Measurements from ENCODE around the gene RAC3.

Gene RAC3
- total RNA-seq, result 0.87 to 4.1 (median 1.5) reads per million in 3 donors

DNA sequence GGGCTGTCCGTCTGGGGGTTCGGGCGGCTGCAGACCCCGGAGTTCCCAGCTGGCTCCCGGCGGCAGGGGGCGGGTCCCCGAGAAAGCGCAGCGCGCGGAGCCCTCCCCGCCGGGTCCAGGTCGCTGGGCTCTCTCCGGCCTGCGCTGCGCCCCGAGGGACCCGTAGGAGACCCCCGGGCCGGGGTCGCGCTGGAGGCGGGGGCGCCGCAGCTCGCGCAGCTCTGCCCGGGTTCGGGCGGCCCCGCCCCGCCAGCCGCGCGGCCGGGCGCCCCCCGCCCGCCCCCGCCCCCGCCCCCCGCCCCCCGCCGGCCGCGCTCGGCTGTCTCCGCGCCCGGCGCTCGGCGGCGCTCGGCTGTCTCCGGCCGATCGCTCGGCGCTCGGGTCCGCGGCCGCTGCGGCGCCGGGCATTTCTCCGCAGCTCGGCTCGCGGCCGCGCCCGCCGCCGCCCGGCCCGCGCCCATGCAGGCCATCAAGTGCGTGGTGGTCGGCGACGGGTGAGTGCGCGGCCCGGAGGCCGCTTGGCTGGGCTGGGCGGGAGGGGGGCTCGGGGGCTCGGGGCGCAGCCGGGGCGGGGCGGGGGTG lies at the start of gene RAC3:
Gene RAC3, plus strand, starts transcription at position 376 of the 582 bp plus-strand sequence. Its CDS starts 84 bp downstream, at position 460.
- Histone ChIP-seq H3K4me1 (ENCODE audit: control insufficient read depth, insufficient read depth, low read length, poor library complexity, severe bottlenecking) (peaks cover 23% of the 10 kb centered on the region), H3K4me3 (ENCODE audit: insufficient read depth, low read depth, low read length, poor library complexity, severe bottlenecking) (peak within 1 kb of the TSS; percentile 57), H3K9me3 (ENCODE audit: control insufficient read depth, low read length) (no peaks in the 10 kb centered on the region), H3K27me3 (replicated peaks; ENCODE audit: control insufficient read depth, insufficient read depth, low read length, poor library complexity, severe bottlenecking) (no peaks in the 10 kb centered on the region), H3K36me3 (ENCODE audit: control insufficient read depth, insufficient read depth, low read length) (no peaks in the 10 kb centered on the region), H3K27ac (ENCODE audit: insufficient read depth, low read length, poor library complexity, severe bottlenecking) (peak within 1 kb of the TSS; percentile 28)
- DNase-seq, result no peak

DNA sequence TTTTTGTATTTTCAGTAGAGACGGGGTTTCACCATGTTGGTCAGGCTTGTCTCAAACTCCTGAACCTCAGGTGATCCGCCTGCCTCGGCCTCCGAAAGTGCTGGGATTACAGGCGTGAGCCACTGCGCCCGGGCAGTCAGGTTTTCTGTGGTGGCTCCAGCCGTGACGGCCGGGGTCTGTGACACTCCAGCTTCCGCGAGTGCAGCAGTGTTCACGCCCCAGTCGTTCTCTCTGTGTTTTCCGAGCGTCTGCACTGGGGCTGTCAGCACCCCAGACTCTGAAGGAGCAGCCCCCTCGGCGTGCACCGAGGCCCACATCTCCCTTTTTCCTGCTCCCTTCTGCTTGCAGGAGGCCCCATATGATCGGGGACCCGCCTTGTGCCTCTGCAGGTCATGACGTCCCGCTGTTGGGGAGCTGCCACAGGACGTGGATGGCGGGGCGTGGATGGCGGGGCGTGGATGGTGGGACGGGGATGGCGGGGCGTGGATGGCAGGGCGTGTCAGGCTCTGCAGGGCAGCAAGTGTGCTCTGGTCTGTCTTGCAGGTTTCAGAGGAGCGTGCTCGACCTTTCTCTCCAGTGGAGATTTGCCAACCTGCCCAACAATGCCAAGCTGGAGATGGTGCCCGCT lies 48.4 kb upstream of the RAC3 start:
- Histone ChIP-seq H3K4me1 (ENCODE audit: control insufficient read depth, insufficient read depth, low read length, poor library complexity, severe bottlenecking) (peaks cover 20% of the 10 kb centered on the region), H3K9me3 (ENCODE audit: control insufficient read depth, low read length) (no peaks in the 10 kb centered on the region), H3K36me3 (ENCODE audit: control insufficient read depth, insufficient read depth, low read length) (peaks cover 24% of the 10 kb centered on the region), H3K4me3 (ENCODE audit: insufficient read depth, low read depth, low read length, poor library complexity, severe bottlenecking) (no peak overlapping the region), H3K27ac (ENCODE audit: insufficient read depth, low read length, poor library complexity, severe bottlenecking) (no peak overlapping the region), H3K27me3 (replicated peaks; ENCODE audit: control insufficient read depth, insufficient read depth, low read length, poor library complexity, severe bottlenecking) (no peaks in the 10 kb centered on the region)
- no peak for DNase-seq

DNA sequence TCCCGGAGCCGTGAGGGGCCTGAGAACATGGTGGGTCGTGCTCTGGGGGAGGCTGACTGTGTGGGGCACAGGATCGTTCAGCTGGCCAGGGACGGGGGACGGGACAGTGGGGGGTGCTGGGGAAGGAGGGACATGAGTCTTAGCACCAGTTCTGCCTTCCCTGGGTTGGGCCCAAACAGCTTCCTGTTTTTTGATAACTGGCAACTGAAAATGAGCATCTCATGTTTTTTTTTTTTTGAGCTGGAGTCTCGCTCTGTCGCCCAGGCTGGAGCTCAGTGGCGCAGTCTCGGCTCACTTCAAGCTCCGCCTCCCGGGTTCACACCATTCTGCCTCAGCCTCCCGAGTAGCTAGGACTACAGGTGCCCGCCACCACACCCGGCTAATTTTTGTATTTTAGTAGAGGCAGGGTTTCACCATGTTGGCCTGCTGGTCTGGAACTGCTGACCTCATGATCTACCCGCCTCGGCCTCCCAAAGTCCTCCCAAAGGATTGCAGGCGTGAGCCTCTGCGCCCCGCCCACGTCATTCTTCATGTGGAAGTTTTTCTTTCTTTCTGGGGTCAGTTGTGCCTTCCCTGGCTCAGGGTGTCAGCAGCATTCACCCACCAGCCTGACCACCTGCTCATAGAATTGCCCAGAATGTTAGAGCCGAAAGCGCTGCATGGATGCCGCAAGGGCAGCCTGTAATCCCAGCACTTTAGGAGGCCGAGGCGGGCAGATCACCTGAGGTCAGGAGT lies 47.7 kb upstream of the RAC3 start:
- Histone ChIP-seq H3K4me3 (ENCODE audit: insufficient read depth, low read depth, low read length, poor library complexity, severe bottlenecking) (no peak overlapping the region), H3K36me3 (ENCODE audit: control insufficient read depth, insufficient read depth, low read length) (peaks cover 24% of the 10 kb centered on the region)

DNA sequence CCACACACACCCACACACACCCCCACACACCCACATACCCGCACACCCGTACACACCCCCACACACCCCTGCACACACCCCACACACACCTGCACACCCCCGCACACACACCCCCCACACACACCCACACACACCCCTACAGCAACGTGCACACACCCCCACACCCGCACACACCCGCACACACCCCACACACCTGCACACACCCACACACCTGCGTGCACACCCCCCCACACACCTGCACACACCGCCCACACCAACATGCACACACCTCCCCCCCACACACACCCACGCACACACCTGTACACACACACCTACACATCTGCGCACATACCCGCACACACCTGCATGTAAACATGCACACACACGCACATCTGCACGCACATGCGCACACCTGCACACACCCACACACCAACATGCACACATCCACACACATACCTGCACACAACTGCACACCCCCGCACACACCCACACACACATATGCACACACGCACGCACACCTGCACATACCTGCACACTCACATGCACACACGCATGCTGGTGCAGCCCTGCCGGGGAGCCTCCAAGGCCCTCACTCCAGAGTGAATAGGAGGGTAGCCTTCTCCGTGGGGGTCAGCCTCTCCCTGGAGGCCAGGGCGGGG lies 46.6 kb upstream of the RAC3 start:
- Histone ChIP-seq H3K4me3 (ENCODE audit: insufficient read depth, low read depth, low read length, poor library complexity, severe bottlenecking) (no peak overlapping the region), H3K27me3 (replicated peaks; ENCODE audit: control insufficient read depth, insufficient read depth, low read length, poor library complexity, severe bottlenecking) (no peaks in the 10 kb centered on the region), H3K36me3 (ENCODE audit: control insufficient read depth, insufficient read depth, low read length) (peaks cover 24% of the 10 kb centered on the region)

More for the DNA sequence above, 47.7 kb upstream of the RAC3 start:
- H3K9me3 ChIP-seq (ENCODE audit: control insufficient read depth, low read length), result no peaks in the 10 kb centered on the region
- H3K27me3 ChIP-seq (replicated peaks; ENCODE audit: control insufficient read depth, insufficient read depth, low read length, poor library complexity, severe bottlenecking), result no peaks in the 10 kb centered on the region
- H3K4me1 ChIP-seq (ENCODE audit: control insufficient read depth, insufficient read depth, low read length, poor library complexity, severe bottlenecking), result peaks cover 14% of the 10 kb centered on the region
- no peak overlapping the region for H3K27ac ChIP-seq (ENCODE audit: insufficient read depth, low read length, poor library complexity, severe bottlenecking)
- DNase-seq, result no peak

DNA sequence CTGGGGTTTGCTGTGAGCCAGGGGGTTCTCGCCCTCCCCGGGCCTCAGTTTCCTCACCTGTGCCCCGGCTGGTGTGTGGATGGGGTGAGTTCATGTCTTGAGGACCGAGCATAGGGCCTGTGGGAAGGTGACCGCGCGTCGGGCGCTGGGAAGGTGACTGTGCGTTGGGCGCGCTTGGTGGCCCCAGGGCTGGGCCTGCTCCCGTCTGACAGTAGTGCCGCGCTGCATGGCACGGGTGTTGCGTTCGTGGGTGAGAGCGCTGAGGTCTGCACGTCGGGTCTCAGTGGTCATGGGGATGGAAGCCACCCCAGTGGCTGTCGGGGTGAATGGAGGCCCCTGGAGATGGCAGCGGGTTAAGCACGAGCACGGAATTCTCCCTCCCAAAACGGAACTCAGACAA lies 44.9 kb upstream of the RAC3 start:
- Histone ChIP-seq H3K9me3 (ENCODE audit: control insufficient read depth, low read length) (no peaks in the 10 kb centered on the region), H3K27ac (ENCODE audit: insufficient read depth, low read length, poor library complexity, severe bottlenecking) (no peak overlapping the region), H3K27me3 (replicated peaks; ENCODE audit: control insufficient read depth, insufficient read depth, low read length, poor library complexity, severe bottlenecking) (no peaks in the 10 kb centered on the region), H3K4me1 (ENCODE audit: control insufficient read depth, insufficient read depth, low read length, poor library complexity, severe bottlenecking) (no peaks in the 10 kb centered on the region), H3K4me3 (ENCODE audit: insufficient read depth, low read depth, low read length, poor library complexity, severe bottlenecking) (no peak overlapping the region), H3K36me3 (ENCODE audit: control insufficient read depth, insufficient read depth, low read length) (peaks cover 24% of the 10 kb centered on the region)
- DNase-seq, result no peak

More for the DNA sequence above, 46.6 kb upstream of the RAC3 start:
- Histone ChIP-seq H3K27ac (ENCODE audit: insufficient read depth, low read length, poor library complexity, severe bottlenecking) (no peak overlapping the region), H3K4me1 (ENCODE audit: control insufficient read depth, insufficient read depth, low read length, poor library complexity, severe bottlenecking) (peaks cover 12% of the 10 kb centered on the region), H3K9me3 (ENCODE audit: control insufficient read depth, low read length) (no peaks in the 10 kb centered on the region)
- DNase-seq, result no peak

DNA sequence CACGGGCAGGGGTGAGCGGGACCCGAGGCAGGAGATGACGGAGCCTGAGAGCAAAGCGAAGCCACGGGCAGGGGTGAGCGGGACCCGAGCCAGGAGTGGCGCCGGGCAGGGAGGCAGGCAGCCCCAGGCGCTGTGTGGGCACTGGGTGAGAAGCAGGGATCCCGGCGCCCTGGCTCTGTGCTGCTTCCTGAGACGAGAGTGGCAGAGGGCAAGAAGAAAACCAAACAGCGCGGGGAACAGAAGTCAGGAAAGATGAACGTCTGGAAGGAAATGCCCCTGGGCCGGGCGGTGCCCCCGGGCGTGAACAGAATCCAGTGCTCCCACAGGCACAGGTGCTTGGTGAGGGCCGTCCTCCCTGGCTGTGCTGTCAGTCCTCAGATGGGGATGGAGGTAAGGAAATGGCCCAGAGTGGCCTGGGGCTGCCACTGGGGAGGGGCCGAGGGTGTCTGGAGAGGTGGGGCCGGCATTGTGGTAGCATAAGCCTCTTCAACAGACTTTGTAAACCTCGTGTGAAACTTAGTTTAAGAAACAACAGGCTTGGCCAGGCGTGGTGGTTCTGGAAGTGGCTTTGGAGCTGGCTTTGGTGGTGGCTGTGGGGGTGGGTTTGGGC lies 44.2 kb upstream of the RAC3 start:
- no peak overlapping the region for H3K4me3 ChIP-seq (ENCODE audit: insufficient read depth, low read depth, low read length, poor library complexity, severe bottlenecking)
- H3K36me3 ChIP-seq (ENCODE audit: control insufficient read depth, insufficient read depth, low read length), result peaks cover 24% of the 10 kb centered on the region
- no peaks in the 10 kb centered on the region for H3K4me1 ChIP-seq (ENCODE audit: control insufficient read depth, insufficient read depth, low read length, poor library complexity, severe bottlenecking)
- no peaks in the 10 kb centered on the region for H3K9me3 ChIP-seq (ENCODE audit: control insufficient read depth, low read length)
- no peak for DNase-seq
- no peak overlapping the region for H3K27ac ChIP-seq (ENCODE audit: insufficient read depth, low read length, poor library complexity, severe bottlenecking)
- no peaks in the 10 kb centered on the region for H3K27me3 ChIP-seq (replicated peaks; ENCODE audit: control insufficient read depth, insufficient read depth, low read length, poor library complexity, severe bottlenecking)

DNA sequence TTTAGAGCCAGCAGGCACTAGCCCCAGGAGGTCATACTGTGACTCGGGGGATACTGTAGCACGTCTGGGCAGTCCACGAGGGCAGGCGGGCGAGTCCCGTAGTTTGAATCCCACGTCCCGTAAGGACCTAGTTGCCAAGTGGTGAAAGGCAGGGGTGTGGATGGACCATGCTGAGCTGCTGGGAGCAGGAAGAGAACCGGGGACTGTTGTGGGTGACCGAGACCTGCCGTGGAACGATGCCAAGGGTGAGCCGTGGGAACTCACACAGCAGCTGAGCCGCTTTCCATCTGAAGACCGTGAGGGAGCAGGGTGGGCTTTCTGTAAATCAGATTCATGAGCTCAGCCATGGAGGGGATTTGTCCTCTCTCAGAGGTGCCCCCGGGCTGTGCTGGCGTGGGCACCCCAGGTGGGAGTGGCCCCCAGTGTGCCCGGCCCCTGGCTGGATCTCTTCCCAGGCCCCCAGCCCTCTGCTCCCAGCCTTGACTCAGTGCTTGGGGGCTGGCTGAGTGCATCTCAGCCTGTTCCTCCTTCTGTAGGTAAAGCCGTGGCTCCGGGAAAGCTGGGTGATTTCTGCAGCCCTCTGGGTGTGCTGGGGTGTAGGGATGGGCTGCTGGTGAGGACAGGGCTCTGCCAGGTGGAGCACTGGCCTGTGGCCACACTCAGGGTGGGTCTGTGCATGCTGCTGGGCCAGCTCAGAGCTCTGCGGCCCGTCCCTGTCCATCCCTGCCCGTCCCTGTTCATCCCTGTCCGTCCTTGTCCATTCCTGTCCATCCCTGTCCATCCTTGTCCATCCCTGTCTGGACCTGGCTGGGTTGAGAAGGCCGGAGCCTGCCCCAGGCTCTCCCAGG lies 40.4 kb upstream of the RAC3 start:
- H3K4me1 ChIP-seq (ENCODE audit: control insufficient read depth, insufficient read depth, low read length, poor library complexity, severe bottlenecking), result no peaks in the 10 kb centered on the region
- H3K27ac ChIP-seq (ENCODE audit: insufficient read depth, low read length, poor library complexity, severe bottlenecking), result no peak overlapping the region
- no peak overlapping the region for H3K4me3 ChIP-seq (ENCODE audit: insufficient read depth, low read depth, low read length, poor library complexity, severe bottlenecking)
- no peaks in the 10 kb centered on the region for H3K9me3 ChIP-seq (ENCODE audit: control insufficient read depth, low read length)
- DNase-seq, result no peak
- no peaks in the 10 kb centered on the region for H3K27me3 ChIP-seq (replicated peaks; ENCODE audit: control insufficient read depth, insufficient read depth, low read length, poor library complexity, severe bottlenecking)
- H3K36me3 ChIP-seq (ENCODE audit: control insufficient read depth, insufficient read depth, low read length), result peaks cover 7% of the 10 kb centered on the region

- H3K4me1 ChIP-seq (ENCODE audit: control insufficient read depth, insufficient read depth, low read length, poor library complexity, severe bottlenecking), result no peaks in the 10 kb centered on the region
- no peak overlapping the region for H3K27ac ChIP-seq (ENCODE audit: insufficient read depth, low read length, poor library complexity, severe bottlenecking)
- no peak overlapping the region for H3K4me3 ChIP-seq (ENCODE audit: insufficient read depth, low read depth, low read length, poor library complexity, severe bottlenecking)
- no peaks in the 10 kb centered on the region for H3K27me3 ChIP-seq (replicated peaks; ENCODE audit: control insufficient read depth, insufficient read depth, low read length, poor library complexity, severe bottlenecking)
- DNase-seq, result no peak
- no peaks in the 10 kb centered on the region for H3K9me3 ChIP-seq (ENCODE audit: control insufficient read depth, low read length)
- H3K36me3 ChIP-seq (ENCODE audit: control insufficient read depth, insufficient read depth, low read length), result peaks cover 12% of the 10 kb centered on the region
These were observed 39.7 kb upstream of the RAC3 start for GRCh38 chr17:81991684-81992305.

Measured in effector memory CD4-positive, alpha-beta T cell (primary cell).